ENCODE data around the gene KIT. TPM values are rescaled to one million over a fixed set of nuclear protein-coding genes. Genes with fewer than 3 reads are reported as not detected.

Gene KIT
- total and polyA plus RNA-seq, 4 donors: 18.2 to 38.6 (median 24.6) TPM

GRCh38 chr4:54709400-54709799 is 51.6 kb downstream of the KIT start:
- no peaks in the 10 kb centered on the region for H3K4me1 ChIP-seq (ENCODE audit: control insufficient read depth, insufficient read depth, low read length)
- 100% methylated on average over 2 of the region's 8 CpGs for WGBS (ENCODE audit: insufficient coverage)
- no peaks in the 10 kb centered on the region for H3K9me3 ChIP-seq (ENCODE audit: control insufficient read depth, insufficient read depth, low read length)
- H3K4me3 ChIP-seq (ENCODE audit: low read depth, low read length): no peak overlapping the region
- no peak overlapping the region for H3K27ac ChIP-seq (ENCODE audit: low read depth, low read length)
- no peak for DNase-seq (ENCODE audit: low read depth in 4 of 6, low spot score in 6 of 6)
- H3K27me3 ChIP-seq (ENCODE audit: control insufficient read depth, insufficient read depth, low read length): no peaks in the 10 kb centered on the region
- H3K36me3 ChIP-seq (ENCODE audit: control insufficient read depth, insufficient read depth, low read length): peaks cover 9% of the 10 kb centered on the region

GRCh38 chr4:54712206-54712605 is 54.4 kb downstream of the KIT start:
- H3K4me1 ChIP-seq (ENCODE audit: control insufficient read depth, insufficient read depth, low read length): no peaks in the 10 kb centered on the region
- H3K27ac ChIP-seq (ENCODE audit: low read depth, low read length): no peak overlapping the region
- WGBS (ENCODE audit: insufficient coverage): no CpG with 5 or more reads among the region's 2 CpGs
- H3K36me3 ChIP-seq (ENCODE audit: control insufficient read depth, insufficient read depth, low read length): peaks cover 9% of the 10 kb centered on the region
- no peaks in the 10 kb centered on the region for H3K27me3 ChIP-seq (ENCODE audit: control insufficient read depth, insufficient read depth, low read length)
- H3K9me3 ChIP-seq (ENCODE audit: control insufficient read depth, insufficient read depth, low read length): no peaks in the 10 kb centered on the region
- no peak overlapping the region for H3K4me3 ChIP-seq (ENCODE audit: low read depth, low read length)
- DNase-seq (ENCODE audit: low read depth in 4 of 6, low spot score in 6 of 6): no peak

GRCh38 chr4:54714631-54715030 is 56.9 kb downstream of the KIT start:
- WGBS (ENCODE audit: insufficient coverage): 50% methylated on average over 2 of the region's 8 CpGs
- no peaks in the 10 kb centered on the region for H3K9me3 ChIP-seq (ENCODE audit: control insufficient read depth, insufficient read depth, low read length)
- H3K27me3 ChIP-seq (ENCODE audit: control insufficient read depth, insufficient read depth, low read length): no peaks in the 10 kb centered on the region
- no peaks in the 10 kb centered on the region for H3K36me3 ChIP-seq (ENCODE audit: control insufficient read depth, insufficient read depth, low read length)
- H3K27ac ChIP-seq (ENCODE audit: low read depth, low read length): no peak overlapping the region
- no peak overlapping the region for H3K4me3 ChIP-seq (ENCODE audit: low read depth, low read length)
- H3K4me1 ChIP-seq (ENCODE audit: control insufficient read depth, insufficient read depth, low read length): no peaks in the 10 kb centered on the region
- DNase-seq (ENCODE audit: low read depth in 4 of 6, low spot score in 6 of 6): no peak

- no peak overlapping the region for H3K4me3 ChIP-seq (ENCODE audit: low read depth, low read length)
- DNase-seq (ENCODE audit: low read depth in 4 of 6, low spot score in 6 of 6): no peak
- no peaks in the 10 kb centered on the region for H3K9me3 ChIP-seq (ENCODE audit: control insufficient read depth, insufficient read depth, low read length)
- no peaks in the 10 kb centered on the region for H3K4me1 ChIP-seq (ENCODE audit: control insufficient read depth, insufficient read depth, low read length)
- WGBS (ENCODE audit: insufficient coverage): 100% methylated on average over 1 of the region's 5 CpGs
- H3K36me3 ChIP-seq (ENCODE audit: control insufficient read depth, insufficient read depth, low read length): no peaks in the 10 kb centered on the region
- no peak overlapping the region for H3K27ac ChIP-seq (ENCODE audit: low read depth, low read length)
- H3K27me3 ChIP-seq (ENCODE audit: control insufficient read depth, insufficient read depth, low read length): no peaks in the 10 kb centered on the region
Observed at GRCh38 chr4:54716478-54717065, 58.8 kb downstream of the KIT start.

- DNase-seq (ENCODE audit: low read depth in 4 of 6, low spot score in 6 of 6): no peak
- no peaks in the 10 kb centered on the region for H3K36me3 ChIP-seq (ENCODE audit: control insufficient read depth, insufficient read depth, low read length)
- no peak overlapping the region for H3K27ac ChIP-seq (ENCODE audit: low read depth, low read length)
- no peaks in the 10 kb centered on the region for H3K27me3 ChIP-seq (ENCODE audit: control insufficient read depth, insufficient read depth, low read length)
- H3K9me3 ChIP-seq (ENCODE audit: control insufficient read depth, insufficient read depth, low read length): no peaks in the 10 kb centered on the region
- no CpG with 5 or more reads among the region's 3 CpGs for WGBS (ENCODE audit: insufficient coverage)
- no peak overlapping the region for H3K4me3 ChIP-seq (ENCODE audit: low read depth, low read length)
- no peaks in the 10 kb centered on the region for H3K4me1 ChIP-seq (ENCODE audit: control insufficient read depth, insufficient read depth, low read length)
Observed at GRCh38 chr4:54717694-54718093, 59.9 kb downstream of the KIT start.

GRCh38 chr4:54719378-54719777 is 61.6 kb downstream of the KIT start:
- H3K36me3 ChIP-seq (ENCODE audit: control insufficient read depth, insufficient read depth, low read length): no peaks in the 10 kb centered on the region
- H3K9me3 ChIP-seq (ENCODE audit: control insufficient read depth, insufficient read depth, low read length): no peaks in the 10 kb centered on the region
- no peaks in the 10 kb centered on the region for H3K27me3 ChIP-seq (ENCODE audit: control insufficient read depth, insufficient read depth, low read length)
- WGBS (ENCODE audit: insufficient coverage): no CpG with 5 or more reads among the region's 3 CpGs
- DNase-seq (ENCODE audit: low read depth in 4 of 6, low spot score in 6 of 6): peak in 1 of 6 donors; percentile 34
- no peak overlapping the region for H3K4me3 ChIP-seq (ENCODE audit: low read depth, low read length)
- no peak overlapping the region for H3K27ac ChIP-seq (ENCODE audit: low read depth, low read length)
- H3K4me1 ChIP-seq (ENCODE audit: control insufficient read depth, insufficient read depth, low read length): peaks cover 4% of the 10 kb centered on the region

- Histone ChIP-seq H3K4me3 (ENCODE audit: low read depth, low read length) (no peak overlapping the region), H3K36me3 (ENCODE audit: control insufficient read depth, insufficient read depth, low read length) (no peaks in the 10 kb centered on the region), H3K9me3 (ENCODE audit: control insufficient read depth, insufficient read depth, low read length) (no peaks in the 10 kb centered on the region), H3K27ac (ENCODE audit: low read depth, low read length) (no peak overlapping the region), H3K27me3 (ENCODE audit: control insufficient read depth, insufficient read depth, low read length) (no peaks in the 10 kb centered on the region), H3K4me1 (ENCODE audit: control insufficient read depth, insufficient read depth, low read length) (peaks cover 4% of the 10 kb centered on the region)
- DNase-seq (ENCODE audit: low read depth in 4 of 6, low spot score in 6 of 6): peak in 1 of 6 donors; percentile 18
- 47% methylated on average over 2 of the region's 3 CpGs for WGBS (ENCODE audit: insufficient coverage)
Observed at GRCh38 chr4:54723220-54723619, 65.5 kb downstream of the KIT start.

GRCh38 chr4:54723820-54724219 is 66.1 kb downstream of the KIT start:
- Histone ChIP-seq H3K27ac (ENCODE audit: low read depth, low read length) (no peak overlapping the region), H3K27me3 (ENCODE audit: control insufficient read depth, insufficient read depth, low read length) (no peaks in the 10 kb centered on the region), H3K36me3 (ENCODE audit: control insufficient read depth, insufficient read depth, low read length) (no peaks in the 10 kb centered on the region), H3K4me3 (ENCODE audit: low read depth, low read length) (no peak overlapping the region), H3K4me1 (ENCODE audit: control insufficient read depth, insufficient read depth, low read length) (peaks cover 4% of the 10 kb centered on the region), H3K9me3 (ENCODE audit: control insufficient read depth, insufficient read depth, low read length) (no peaks in the 10 kb centered on the region)
- DNase-seq (ENCODE audit: low read depth in 4 of 6, low spot score in 6 of 6): peak in 1 of 6 donors; percentile 65
- 80% methylated on average over 3 of the region's 3 CpGs for WGBS (ENCODE audit: insufficient coverage)

- no CpG with 5 or more reads among the region's 2 CpGs for WGBS (ENCODE audit: insufficient coverage)
- no peak overlapping the region for H3K27ac ChIP-seq (ENCODE audit: low read depth, low read length)
- no peaks in the 10 kb centered on the region for H3K9me3 ChIP-seq (ENCODE audit: control insufficient read depth, insufficient read depth, low read length)
- no peak for DNase-seq (ENCODE audit: low read depth in 4 of 6, low spot score in 6 of 6)
- no peaks in the 10 kb centered on the region for H3K36me3 ChIP-seq (ENCODE audit: control insufficient read depth, insufficient read depth, low read length)
- H3K27me3 ChIP-seq (ENCODE audit: control insufficient read depth, insufficient read depth, low read length): no peaks in the 10 kb centered on the region
- H3K4me3 ChIP-seq (ENCODE audit: low read depth, low read length): no peak overlapping the region
- peaks cover 4% of the 10 kb centered on the region for H3K4me1 ChIP-seq (ENCODE audit: control insufficient read depth, insufficient read depth, low read length)
Observed at GRCh38 chr4:54726907-54727306, 69.2 kb downstream of the KIT start.

- WGBS (ENCODE audit: insufficient coverage): no CpG with 5 or more reads among the region's 2 CpGs
- no peaks in the 10 kb centered on the region for H3K36me3 ChIP-seq (ENCODE audit: control insufficient read depth, insufficient read depth, low read length)
- H3K27me3 ChIP-seq (ENCODE audit: control insufficient read depth, insufficient read depth, low read length): no peaks in the 10 kb centered on the region
- no peak overlapping the region for H3K27ac ChIP-seq (ENCODE audit: low read depth, low read length)
- peaks cover 4% of the 10 kb centered on the region for H3K4me1 ChIP-seq (ENCODE audit: control insufficient read depth, insufficient read depth, low read length)
- DNase-seq (ENCODE audit: low read depth in 4 of 6, low spot score in 6 of 6): no peak
- no peak overlapping the region for H3K4me3 ChIP-seq (ENCODE audit: low read depth, low read length)
- no peaks in the 10 kb centered on the region for H3K9me3 ChIP-seq (ENCODE audit: control insufficient read depth, insufficient read depth, low read length)
Observed at GRCh38 chr4:54727346-54727745, 69.6 kb downstream of the KIT start.

All from spinal cord (tissue), 10 donors.